Endothelial cell of umbilical vein (primary cell): ENCODE data around the gene TGDS. TPM values are rescaled to one million over a fixed set of nuclear protein-coding genes. Genes with fewer than 3 reads are reported as not detected.

Source experiments
- BruUV-seq: library from RNA; stranded (reverse); fragments of 400-500 nt; replicated peaks from 2 replicates; lab custom pipeline; 2021; lab: Mats Ljungman, UMichigan
- CTCF ChIA-PET: fragments of 300-600, 350-600 bp; sonication (Branson Sonifier 250); formaldehyde crosslinking; loops from one replicate; lab custom pipeline; 2021; ENCODE audit warnings: antibody characterized with exemption, inconsistent platforms; lab: Charles Lee
- POLR2A ChIA-PET: fragments of 300-600, 350-600 bp; sonication (Branson Sonifier 250); formaldehyde crosslinking; loops from one replicate; lab custom pipeline; 2021; ENCODE audit warnings: antibody characterized with exemption, inconsistent platforms; lab: Charles Lee
- DNase-seq: peaks from one replicate; pipeline ENCODE4 v3.0.0-alpha.2; 2011; ENCODE audit warnings: low read depth, low spot score
- FAIRE-seq: peaks from 2 replicates; lab custom pipeline; 2011; peaks lifted over from hg19 to GRCh38; lab: Jason Lieb, UNC
- H2AFZ ChIP-seq: 2 replicates; pipeline ENCODE4 v1.6.0; 2012; ENCODE audit warnings: low read depth, low read length, control low read depth, inconsistent platforms
- H3K27ac ChIP-seq: 2 replicates; pipeline ENCODE4 v1.5.1; 2011; ENCODE audit warnings: low read depth, mild to moderate bottlenecking, control low read depth, low read length, moderate library complexity; ENCODE audit not compliant: insufficient read depth
- H3K27me3 ChIP-seq, 2 experiments: 2 replicates each; pipeline versions ENCODE4 v1.6.0 to v1.6.1; 2011; ENCODE audit warnings: low read length in 2 of 2, mixed read lengths in 1 of 2; ENCODE audit not compliant: control insufficient read depth in 2 of 2, insufficient read depth in 2 of 2
- H3K36me3 ChIP-seq, 2 experiments: 2 replicates in 1 of 2; 3 replicates in 1 of 2; pipeline ENCODE4 v1.5.1; 2011; ENCODE audit warnings: low read length in 2 of 2, mild to moderate bottlenecking in 1 of 2, moderate library complexity in 1 of 2; ENCODE audit not compliant: control insufficient read depth in 2 of 2, insufficient read depth in 2 of 2; ENCODE audit errors: extremely low read depth in 1 of 2
- H3K4me1 ChIP-seq: 3 replicates; pipeline ENCODE4 v1.5.1; 2011; ENCODE audit warnings: mild to moderate bottlenecking, low read length; ENCODE audit not compliant: control insufficient read depth, insufficient read depth; ENCODE audit errors: extremely low read depth
- H3K4me2 ChIP-seq: 2 replicates; pipeline ENCODE4 v1.6.1; 2011; ENCODE audit warnings: low read length, control low read depth, mixed read lengths; ENCODE audit not compliant: insufficient read depth
- H3K4me3 ChIP-seq, 3 experiments: fragments of 200-600 bp in 1 of 3; sonication (generic), shearing (Covaris generic) in 1 of 3; replicated peaks in 1 of 3; 2 replicates each; pipeline ENCODE4 v1.5.1; 2011 to 2016; ENCODE audit warnings: control low read depth in 3 of 3, low read length in 3 of 3, mild to moderate bottlenecking in 2 of 3, inconsistent platforms in 1 of 3, low read depth in 1 of 3, moderate library complexity in 1 of 3; ENCODE audit not compliant: insufficient read depth in 1 of 3
- H3K79me2 ChIP-seq: 2 replicates; pipeline ENCODE4 v1.6.0; 2012; ENCODE audit warnings: low read length, inconsistent platforms; ENCODE audit not compliant: control insufficient read depth, insufficient read depth
- H3K9ac ChIP-seq: replicated peaks from 2 replicates; pipeline ENCODE3; 2011; ENCODE audit warnings: low read length, control low read depth; ENCODE audit not compliant: insufficient read depth; ENCODE audit errors: extremely low read depth
- H3K9me1 ChIP-seq: replicated peaks from 3 replicates; pipeline ENCODE4 v1.6.0; 2011; ENCODE audit warnings: mild to moderate bottlenecking, low read length; ENCODE audit not compliant: control insufficient read depth, insufficient read depth; ENCODE audit errors: extremely low read depth
- H3K9me3 ChIP-seq: replicated peaks from 2 replicates; pipeline ENCODE4 v1.5.1; 2012; ENCODE audit warnings: low read length, inconsistent platforms; ENCODE audit not compliant: control insufficient read depth, insufficient read depth
- H4K20me1 ChIP-seq: replicated peaks from 2 replicates; pipeline ENCODE3; 2011; ENCODE audit warnings: mild to moderate bottlenecking, low read length; ENCODE audit not compliant: control insufficient read depth, insufficient read depth; ENCODE audit errors: extremely low read depth
- EZH2 ChIP-seq: IDR thresholded peaks from 2 replicates; pipeline ENCODE4 v1.6.1; 2012; ENCODE audit warnings: borderline replicate concordance, low read depth, mild to moderate bottlenecking, moderate library complexity, low read length, inconsistent platforms; ENCODE audit not compliant: severe bottlenecking
- FOS ChIP-seq: IDR thresholded peaks from 2 replicates; pipeline ENCODE4 v1.6.1; 2011; ENCODE audit warnings: mild to moderate bottlenecking, low read length, moderate library complexity, borderline replicate concordance; ENCODE audit not compliant: insufficient read depth
- GATA2 ChIP-seq: IDR thresholded peaks from 2 replicates; pipeline ENCODE4 v1.7.0; 2011; ENCODE audit warnings: low read depth, mild to moderate bottlenecking, moderate library complexity, mixed read lengths, low read length; ENCODE audit not compliant: insufficient read length, insufficient read depth
- JUN ChIP-seq: IDR thresholded peaks from 2 replicates; pipeline ENCODE4 v1.6.1; 2011; ENCODE audit warnings: borderline replicate concordance, low read depth; ENCODE audit not compliant: insufficient read length, insufficient read depth
- MYC ChIP-seq: IDR thresholded peaks from one replicate; pipeline ENCODE4 v1.6.1; 2011; ENCODE audit warnings: mild to moderate bottlenecking, low read depth, low read length
- POLR2A ChIP-seq: IDR thresholded peaks from 2 replicates; pipeline ENCODE4 v1.6.1; 2012; ENCODE audit warnings: low read depth, mild to moderate bottlenecking, control low read depth, low read length
- POLR2AphosphoS5 ChIP-seq: IDR thresholded peaks from 2 replicates; pipeline ENCODE4 v1.6.1; 2012; ENCODE audit warnings: low read depth, mild to moderate bottlenecking, control low read depth, low read length, moderate library complexity; ENCODE audit not compliant: insufficient read depth
- dilution Hi-C: fragments of 300-500 bp; cut with MboI; formaldehyde crosslinking; loops from one replicate; pipeline ENCODE4 v1.15.0; 2019; ENCODE audit warnings: low sequenced_read_pairs; ENCODE audit not compliant: extremely low pct_ligation_motif_present
- intact Hi-C: fragments of 100-400 bp; cut with micrococcal nuclease; formaldehyde crosslinking; loops from one replicate; pipeline ENCODE4 v1.10.0; 2022
- polyA plus RNA-seq, 4 experiments: library from polyadenylated mRNA; depleted of rRNA in 3 of 4; stranded (reverse) in 3 of 4; unstranded in 1 of 4; fragments of >200 nt; gene quantifications; 2 replicates each; pipeline versions ENCODE4 v1.2.1 to v1.2.3, GENCODE V29; 2011 to 2012; ENCODE audit warnings: missing spikeins in 1 of 4
- total RNA-seq: library from RNA; stranded (reverse); gene quantifications from 2 replicates; pipeline ENCODE4 v1.2.3, GENCODE V29; 2021
- TF ChIP-seq, protein P1 (sequence below): IDR thresholded peaks from 2 replicates; pipeline ENCODE4 v1.6.1; 2011; ENCODE audit not compliant: insufficient read depth, insufficient read length
- TF ChIP-seq, protein P2 (sequence below), 2 donors: IDR thresholded peaks; 1 replicate in 1 of 2; 2 replicates in 1 of 2; pipeline ENCODE4 v1.5.1; 2011; ENCODE audit warnings: low read length in 2 of 2, mild to moderate bottlenecking in 2 of 2, moderate library complexity in 2 of 2, control low read depth in 1 of 2, inconsistent platforms in 1 of 2, low read depth in 1 of 2; ENCODE audit not compliant: insufficient read depth in 1 of 2; ENCODE audit errors: extremely low read depth in 1 of 2

The TGDS gene
- total and polyA plus RNA-seq, 2 donors (not counting 3 experiments of a cell fraction or from before 2014, with no cell fraction given) = 7.3 to 9.3 TPM

DNA sequence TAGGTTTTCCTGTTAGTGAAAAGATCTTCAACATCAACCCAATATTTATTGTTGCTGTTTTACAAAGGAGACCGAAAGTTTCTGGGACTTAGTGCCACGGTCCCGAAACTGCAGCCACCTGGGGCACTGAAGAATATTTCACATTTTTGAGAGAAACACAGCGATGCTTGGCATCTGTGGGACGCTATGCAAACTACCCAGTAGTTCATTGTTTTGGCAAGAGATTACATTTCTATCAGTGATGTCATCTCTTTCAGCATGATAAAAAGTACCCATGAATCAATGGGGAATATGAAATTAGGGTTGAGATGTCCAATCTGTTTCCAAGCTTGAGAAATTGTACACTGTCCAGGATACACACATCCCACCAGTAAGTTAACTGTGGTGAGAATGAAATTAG, 43.9 kb downstream of the TGDS start:
- FAIRE-seq (no peak), DNase-seq (no peak)
- H3K4me2 ChIP-seq = no peak overlapping the region
- TF ChIP-seq, protein P1, sequence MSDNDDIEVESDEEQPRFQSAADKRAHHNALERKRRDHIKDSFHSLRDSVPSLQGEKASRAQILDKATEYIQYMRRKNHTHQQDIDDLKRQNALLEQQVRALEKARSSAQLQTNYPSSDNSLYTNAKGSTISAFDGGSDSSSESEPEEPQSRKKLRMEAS = no peak
- TF ChIP-seq MYC (no peak), EZH2 (no peak), GATA2 (no peak), FOS (no peak), POLR2A (no peak), POLR2AphosphoS5 (no peak), JUN (no peak)
- TF ChIP-seq, protein P2, sequence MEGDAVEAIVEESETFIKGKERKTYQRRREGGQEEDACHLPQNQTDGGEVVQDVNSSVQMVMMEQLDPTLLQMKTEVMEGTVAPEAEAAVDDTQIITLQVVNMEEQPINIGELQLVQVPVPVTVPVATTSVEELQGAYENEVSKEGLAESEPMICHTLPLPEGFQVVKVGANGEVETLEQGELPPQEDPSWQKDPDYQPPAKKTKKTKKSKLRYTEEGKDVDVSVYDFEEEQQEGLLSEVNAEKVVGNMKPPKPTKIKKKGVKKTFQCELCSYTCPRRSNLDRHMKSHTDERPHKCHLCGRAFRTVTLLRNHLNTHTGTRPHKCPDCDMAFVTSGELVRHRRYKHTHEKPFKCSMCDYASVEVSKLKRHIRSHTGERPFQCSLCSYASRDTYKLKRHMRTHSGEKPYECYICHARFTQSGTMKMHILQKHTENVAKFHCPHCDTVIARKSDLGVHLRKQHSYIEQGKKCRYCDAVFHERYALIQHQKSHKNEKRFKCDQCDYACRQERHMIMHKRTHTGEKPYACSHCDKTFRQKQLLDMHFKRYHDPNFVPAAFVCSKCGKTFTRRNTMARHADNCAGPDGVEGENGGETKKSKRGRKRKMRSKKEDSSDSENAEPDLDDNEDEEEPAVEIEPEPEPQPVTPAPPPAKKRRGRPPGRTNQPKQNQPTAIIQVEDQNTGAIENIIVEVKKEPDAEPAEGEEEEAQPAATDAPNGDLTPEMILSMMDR (IDR thresholded peaks at IDR 0.05; ENCODE audit: extremely low read depth in 1 of 2, insufficient read depth in 1 of 2, low read depth in 1 of 2, low read length in 2 of 2) = no peak
- H3K9me3 ChIP-seq = no peaks in the 10 kb centered on the region
- H3K36me3 ChIP-seq = no peaks in the 10 kb centered on the region
- no peak overlapping the region for H3K4me3 ChIP-seq
- intact Hi-C loops = no loop called here
- no peaks in the 10 kb centered on the region for H3K27me3 ChIP-seq
- dilution Hi-C loops = no loop called here
- H3K27ac ChIP-seq = no peak overlapping the region
- no TSS peak for BruUV-seq
- H3K79me2 ChIP-seq = no peaks in the 10 kb centered on the region
- no peaks in the 10 kb centered on the region for H4K20me1 ChIP-seq
- H3K9ac ChIP-seq = no peak overlapping the region
- POLR2A ChIA-PET = interaction anchor here (0.7 kb wide), 1 partner anchor 64 kb away, joined by 3 read pairs; no protein-coding TSS in a partner anchor
- H3K4me1 ChIP-seq = peaks cover 6% of the 10 kb centered on the region
- CTCF ChIA-PET = no interaction called here
- H2AFZ ChIP-seq = no peak overlapping the region
- H3K9me1 ChIP-seq = no peaks in the 10 kb centered on the region
